HG03442 (cell line): ENCODE data around the gene CD320.
"Not testable (repeated sequence)": the region's sequence is repeated elsewhere in the genome, so short reads cannot be mapped to it uniquely, and the experiment has no call there.

ENCODE experiments used
- ATAC-seq: cut with Tn5 transposase; IDR thresholded peaks from one replicate; pipeline ENCODE4 v1.9.1; 2021; ENCODE audit warnings: mild to moderate bottlenecking, moderate library complexity; ENCODE audit not compliant: unreplicated experiment

The CD320 gene

DNA sequence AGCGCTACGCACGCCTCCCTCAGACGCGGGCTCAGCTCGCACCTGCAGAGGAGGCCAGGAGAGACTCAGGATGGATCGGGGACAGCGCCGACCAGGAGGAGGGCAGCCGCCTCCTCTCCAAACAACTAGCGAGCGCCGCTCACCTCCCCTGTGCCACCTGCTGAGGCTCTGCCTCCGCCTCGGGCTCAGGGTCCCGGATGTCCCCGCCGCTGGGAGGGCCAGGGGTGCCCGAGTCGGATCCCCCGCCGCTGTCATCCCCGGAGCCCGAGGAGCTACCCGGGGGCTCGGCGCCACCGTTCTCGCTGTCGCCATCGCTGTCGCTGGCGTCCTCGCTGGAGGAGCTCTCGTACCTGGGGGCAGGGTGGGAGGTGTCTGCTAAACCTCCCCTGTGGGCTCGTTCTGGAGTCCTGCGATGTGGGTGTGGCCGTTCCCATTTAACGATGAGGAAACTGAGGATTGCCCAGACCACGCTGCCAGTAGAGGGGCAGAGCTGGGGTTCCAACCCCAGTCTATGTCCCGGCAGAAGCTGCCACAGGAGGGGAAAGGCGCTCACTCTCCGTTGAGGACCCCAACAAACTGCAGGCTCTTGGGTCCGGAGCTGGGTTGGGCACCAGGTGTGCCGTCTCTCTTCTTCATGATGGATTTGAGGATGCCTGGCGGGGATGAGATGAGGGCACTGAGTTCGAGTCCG, 25.8 kb upstream of the CD320 start:
- ATAC-seq = no peak

DNA sequence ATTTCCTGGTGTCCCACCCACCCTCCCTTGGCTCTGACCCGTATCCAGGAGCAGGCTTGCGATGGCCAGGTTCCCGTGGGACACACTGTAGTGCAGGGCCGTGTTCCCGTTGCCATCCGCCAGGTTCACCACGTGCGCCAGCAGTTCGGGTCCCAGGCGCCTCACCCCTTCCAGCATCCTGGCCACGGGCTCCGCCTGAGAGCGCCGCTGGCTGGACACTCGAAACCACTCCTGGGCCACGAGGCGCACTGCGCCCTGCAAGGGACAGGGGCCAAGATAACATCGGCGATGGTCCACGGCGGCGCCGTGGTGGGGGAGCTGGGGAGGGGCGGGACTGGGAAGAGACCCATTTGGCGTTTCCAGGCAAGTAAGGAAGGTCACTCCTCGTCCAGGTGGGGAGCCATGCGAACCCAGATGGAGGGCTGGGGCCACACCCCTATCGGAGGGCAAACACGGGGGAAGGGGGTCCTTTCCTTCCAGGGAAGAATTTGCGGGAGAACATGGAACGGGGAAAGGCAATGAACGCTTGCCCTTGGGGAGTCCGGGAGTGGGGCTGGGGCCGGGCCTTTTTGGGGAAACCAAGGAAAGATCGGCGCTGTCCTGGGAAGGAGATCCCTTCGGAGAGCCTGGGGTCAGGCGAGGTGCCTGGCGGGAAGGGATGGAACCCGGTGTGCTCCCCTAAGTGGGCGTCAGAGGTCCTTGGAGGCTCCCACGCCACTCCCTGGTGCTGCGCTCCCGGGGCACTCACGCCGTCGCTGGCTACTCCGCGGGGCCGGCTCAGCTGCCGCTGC, 25.0 kb upstream of the CD320 start:
- ATAC-seq = no peak

DNA sequence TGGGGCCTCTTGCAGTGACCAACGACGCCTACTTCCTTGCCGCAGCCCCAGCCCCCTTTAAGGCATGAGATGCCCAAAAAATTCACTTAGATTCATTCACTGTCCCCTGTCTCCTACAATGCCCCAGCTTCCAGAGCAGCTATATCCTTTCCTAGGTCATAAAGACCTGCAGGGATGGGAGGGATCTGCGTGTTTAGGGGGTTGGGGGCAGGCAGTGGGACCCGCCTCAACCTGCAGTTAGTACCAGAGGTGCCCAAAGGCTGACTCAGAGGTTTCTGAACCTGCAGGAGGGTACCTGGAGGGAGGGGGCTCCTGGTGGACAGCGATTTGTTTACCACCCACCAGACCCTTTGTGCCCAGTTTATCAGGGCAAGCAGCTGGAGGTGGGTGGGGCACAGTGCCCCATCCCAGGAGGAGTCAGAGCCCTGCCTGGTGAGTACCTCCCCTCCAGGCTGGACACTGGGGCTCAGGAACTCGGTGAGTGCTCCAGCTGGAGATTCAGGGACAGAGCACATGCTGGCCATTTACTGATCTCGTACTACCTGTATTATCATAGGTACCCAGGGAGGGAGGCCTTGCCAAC, 23.2 kb upstream of the CD320 start:
- ATAC-seq = no peak

DNA sequence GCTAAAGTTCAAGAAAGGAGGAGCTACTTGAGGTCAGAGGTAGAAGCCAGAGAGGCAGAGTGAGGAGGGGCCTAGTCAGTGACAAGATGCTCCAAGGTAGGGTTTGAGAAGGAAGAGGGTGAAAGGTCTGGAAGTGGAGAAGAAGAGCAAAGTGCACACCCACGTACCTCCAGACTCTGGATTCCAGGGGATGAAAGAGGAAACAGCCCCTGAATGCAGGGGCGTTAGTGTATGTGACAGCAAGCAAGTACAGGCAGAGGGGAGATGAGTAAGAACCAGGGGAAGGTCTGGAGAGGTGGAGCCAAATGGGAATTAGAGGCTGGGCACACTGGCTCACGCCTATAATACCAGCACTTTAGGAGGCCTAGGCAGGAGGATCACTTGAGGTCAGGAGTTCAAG, 21.8 kb upstream of the CD320 start:
- no peak for ATAC-seq

DNA sequence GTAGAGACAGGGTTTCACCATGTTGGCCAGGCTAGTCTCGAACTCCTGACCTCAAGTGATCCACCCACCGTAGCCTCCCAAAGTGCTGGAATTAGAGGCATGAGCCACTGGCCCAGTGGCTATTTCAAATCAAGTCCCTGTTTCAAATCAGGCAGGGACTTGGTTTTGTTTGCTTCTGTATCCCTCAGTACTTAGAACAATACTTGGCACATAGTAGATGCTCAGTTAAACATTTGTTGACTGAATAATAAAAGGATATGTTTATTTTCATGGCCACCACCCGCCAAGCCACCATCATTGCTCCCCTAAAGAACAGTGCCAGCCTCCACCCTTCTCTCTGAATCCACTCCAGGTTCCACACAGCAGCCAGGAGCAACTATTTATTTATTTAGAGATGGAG, 17.3 kb upstream of the CD320 start:
- no peak for ATAC-seq

DNA sequence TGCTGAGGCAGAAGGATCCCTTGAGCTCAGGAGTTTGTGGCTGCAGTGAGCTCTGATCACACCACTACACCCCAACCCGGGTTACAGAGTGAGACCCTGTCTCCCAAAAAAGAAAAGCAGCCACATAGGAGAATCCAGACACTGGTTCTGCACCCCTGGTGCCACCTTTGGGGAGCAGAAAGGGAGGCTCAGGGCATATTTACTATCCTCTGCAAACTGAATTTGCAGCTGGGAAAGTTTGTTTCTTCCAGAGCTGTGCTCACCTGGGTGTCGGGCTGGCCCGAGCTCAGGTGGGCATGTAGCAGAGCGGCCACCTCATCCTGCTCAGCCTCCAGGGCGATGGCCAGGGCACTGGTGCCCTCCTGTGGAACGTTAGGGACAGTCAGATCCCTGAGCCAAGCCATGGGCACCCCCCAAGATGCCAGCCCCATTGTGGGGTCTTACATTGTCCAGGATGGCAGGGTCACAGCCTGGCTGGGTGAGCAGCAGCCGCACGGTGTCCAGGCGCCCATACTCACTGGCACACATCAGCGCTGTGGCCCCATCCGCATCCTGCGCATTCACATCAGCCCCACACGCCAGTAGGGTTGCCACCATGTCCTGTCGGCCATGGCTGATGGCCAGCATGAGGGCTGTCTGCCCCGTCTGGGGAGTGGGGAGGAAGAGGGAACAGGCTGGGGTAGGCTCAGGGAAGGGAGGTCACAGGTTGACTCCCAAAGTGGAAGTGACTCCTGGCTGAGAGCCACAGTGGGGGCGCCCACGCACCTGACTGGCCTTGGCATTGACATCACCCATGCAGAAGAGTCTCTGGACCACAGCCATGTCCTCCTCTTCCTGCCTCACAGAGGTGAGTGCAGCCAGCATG, 16.3 kb upstream of the CD320 start:
- ATAC-seq = no peak

DNA sequence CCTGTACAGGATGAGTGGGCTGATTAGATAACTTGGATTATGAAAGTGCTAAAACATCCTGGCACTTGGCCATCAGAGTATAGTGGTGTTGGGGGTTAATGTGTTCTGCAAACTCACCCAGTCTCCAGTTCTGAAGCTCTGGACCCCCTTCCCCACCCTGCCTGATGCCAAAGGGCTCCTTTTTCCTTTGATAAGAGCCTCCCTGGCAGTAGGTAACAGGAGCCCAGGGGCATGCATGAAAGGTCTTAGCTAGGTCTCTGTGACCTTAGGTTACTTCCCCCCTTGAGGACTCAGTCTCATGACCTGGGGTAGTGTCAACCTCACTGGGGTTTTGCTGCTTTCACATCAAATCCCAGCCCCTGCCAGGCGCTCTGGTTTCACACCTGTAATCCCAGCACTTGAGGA, 15.6 kb upstream of the CD320 start:
- no peak for ATAC-seq

DNA sequence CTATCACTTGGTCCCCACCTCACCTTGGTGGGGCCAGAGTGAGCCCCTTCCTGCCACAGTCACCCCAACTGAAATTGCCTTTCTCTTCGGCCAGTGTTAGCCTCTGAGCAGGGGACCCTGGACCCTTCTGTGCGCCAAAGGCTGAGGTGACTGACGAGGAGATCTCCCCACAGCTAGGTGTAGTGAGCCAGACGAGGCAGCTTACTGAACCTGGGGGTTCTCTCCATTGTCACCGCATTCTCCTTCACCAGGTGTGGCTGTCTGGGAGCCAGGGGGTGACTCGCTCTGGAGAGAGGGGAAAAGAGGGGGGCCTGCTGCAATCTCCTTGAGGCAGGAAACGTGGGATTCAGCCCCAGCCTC, 14.5 kb upstream of the CD320 start:
- no peak for ATAC-seq

DNA sequence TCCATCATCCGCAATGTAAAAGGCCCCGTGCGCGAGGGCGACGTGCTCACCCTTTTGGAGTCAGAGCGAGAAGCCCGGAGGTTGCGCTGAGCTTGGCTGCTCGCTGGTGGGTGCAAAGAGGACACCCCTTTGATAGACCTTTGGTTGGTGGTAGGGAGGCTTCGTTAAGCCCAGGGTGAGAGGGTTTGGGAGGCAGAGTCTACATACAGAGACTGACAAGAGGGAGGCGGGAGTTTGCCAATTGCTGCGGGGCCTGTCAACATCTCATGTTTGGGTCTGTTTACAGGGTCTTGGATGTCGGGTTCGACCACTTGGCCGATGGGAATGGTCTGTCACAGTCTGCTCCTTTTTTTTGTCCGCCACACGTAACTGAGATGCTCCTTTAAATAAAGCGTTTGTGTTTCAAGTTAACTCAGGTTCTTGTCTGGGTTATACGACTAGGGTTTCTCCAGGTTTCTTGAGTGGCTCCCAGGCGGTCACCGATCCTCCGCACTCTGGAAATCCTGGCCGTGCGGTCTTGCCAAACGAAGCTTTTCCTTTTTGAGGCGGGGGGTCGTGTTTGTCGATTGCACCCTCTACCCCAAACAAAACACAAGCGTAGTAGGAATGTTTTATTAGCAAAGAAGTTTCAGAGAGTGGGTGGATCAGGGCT, 14.0 kb upstream of the CD320 start:
- no peak for ATAC-seq

DNA sequence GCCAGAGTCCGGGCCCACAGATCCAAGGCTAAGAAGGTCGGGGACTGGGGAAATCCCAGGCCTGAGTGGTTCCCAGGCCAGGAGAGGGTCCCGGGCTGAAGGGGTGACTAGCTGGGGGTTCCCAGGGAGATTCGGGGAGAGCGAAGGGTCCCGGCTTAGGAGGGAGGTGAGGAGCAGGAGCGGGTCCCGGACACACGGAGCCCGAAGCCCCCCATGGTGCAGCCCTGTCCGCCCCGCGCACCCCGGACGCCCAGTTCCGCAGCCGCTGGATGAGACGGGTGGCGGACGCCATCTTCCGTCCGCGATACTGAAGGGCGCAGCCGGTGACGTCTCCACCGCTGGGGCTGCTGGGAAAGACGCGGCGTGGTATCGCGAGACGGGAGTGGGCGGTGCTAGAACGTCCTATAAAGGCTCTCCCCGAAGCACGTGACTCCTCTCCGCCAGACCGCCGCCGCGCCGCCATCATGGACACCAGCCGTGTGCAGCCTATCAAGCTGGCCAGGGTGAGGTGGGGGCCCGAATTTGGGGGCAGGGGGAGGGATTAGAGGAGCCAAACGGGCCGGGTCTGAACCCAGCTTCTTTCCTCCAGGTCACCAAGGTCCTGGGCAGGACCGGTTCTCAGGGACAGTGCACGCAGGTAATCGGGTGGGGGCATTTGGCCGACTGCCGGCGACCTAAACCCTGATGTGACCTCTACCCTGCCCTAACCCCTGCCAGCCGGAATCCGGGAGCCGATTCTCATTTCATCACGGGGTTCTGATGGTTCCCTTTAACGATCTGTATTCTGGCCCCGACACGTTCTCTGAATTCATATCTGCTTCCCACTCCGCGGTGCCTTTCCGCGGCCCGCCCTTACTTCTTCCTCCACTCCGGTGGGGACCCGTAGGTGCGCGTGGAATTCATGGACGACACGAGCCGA, 13.2 kb upstream of the CD320 start, which contains the start of the genes NDUFA7 and RPS28:
Gene NDUFA7, minus strand, starts transcription at position 309 of the 919 bp plus-strand sequence. Its CDS starts 17 bp downstream, at position 292.
Gene RPS28, plus strand, starts transcription at position 430 of the 919 bp plus-strand sequence. Its CDS starts 35 bp downstream, at position 465.
- ATAC-seq = peak; percentile 90

DNA sequence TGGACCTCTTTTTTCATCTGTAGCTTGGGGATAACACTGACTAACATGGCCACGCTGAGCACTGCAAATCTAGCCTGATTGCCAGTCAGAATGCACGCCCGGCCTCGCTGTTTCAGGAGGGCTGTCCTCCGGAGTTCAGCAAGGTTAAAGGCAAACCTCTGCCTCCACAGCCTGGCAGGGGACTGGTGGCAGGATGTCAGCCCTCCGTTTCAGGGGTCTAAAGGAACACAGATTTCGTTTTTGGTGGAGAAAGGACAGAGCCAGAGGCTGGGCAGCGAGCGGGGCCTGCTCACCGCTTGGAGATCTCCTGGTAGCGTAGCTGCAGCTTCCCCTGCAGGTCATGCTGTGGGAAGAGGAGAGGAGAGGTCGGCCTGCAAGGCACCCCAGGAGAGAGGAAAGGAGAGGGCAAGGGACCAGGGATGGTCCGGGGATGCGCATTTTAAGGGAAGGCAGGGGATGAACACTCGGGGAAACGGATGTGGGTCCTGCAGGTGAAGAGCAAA, 12.5 kb upstream of the CD320 start:
- ATAC-seq = no peak

DNA sequence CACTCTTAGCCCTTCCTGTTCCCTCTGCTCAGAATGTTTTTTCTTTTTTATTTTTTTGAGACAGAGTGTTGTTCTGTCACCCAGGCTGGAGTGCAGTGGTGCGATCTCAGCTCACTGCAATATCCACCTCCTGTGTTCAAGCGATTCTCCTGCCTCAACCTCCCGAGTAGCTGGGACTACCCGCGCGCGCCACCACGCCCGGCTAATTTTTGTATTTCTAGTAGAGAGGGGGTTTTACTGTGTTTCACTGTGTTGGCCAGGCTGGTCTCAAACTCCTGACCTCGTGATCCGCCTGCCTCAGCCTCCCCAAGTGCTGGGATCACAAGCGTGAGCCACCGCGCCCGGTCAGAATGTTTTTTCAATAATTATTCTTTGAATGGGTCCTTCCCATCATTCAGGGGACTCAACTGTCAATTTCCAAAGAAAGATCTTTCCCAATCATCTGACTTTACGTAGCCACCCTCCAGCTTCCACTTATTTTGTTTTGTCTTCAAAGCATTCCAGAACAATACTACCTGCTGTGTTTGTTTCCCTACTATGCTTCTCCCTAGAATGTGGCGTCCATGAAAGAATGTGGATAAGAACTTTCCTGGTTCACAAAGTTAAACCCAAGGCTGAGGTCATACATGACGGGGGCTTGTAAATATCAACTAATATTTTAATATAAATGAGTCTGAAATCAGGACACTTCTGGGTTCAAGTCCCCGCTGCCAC, 11.8 kb upstream of the CD320 start:
- ATAC-seq = no peak

DNA sequence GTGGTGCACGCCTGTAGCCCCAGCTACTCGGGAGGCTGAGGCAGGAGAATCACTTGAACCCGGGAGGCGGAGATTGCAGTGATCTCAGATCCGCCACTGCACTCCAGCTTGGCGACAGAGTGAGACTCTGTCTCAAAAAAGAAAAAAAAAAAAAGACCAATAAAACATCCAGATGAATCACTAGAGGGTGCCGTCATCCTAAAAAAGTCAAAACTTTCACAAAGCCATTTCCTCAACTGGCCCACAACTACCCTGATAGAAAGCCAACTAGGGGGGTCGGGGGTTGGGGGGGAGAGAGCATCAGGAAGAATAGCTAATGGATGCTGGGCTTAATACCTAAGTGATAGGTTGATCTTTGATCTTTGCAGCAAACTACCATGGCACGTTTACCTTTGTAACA, 10.7 kb upstream of the CD320 start:
- not testable (repeated sequence) for ATAC-seq

DNA sequence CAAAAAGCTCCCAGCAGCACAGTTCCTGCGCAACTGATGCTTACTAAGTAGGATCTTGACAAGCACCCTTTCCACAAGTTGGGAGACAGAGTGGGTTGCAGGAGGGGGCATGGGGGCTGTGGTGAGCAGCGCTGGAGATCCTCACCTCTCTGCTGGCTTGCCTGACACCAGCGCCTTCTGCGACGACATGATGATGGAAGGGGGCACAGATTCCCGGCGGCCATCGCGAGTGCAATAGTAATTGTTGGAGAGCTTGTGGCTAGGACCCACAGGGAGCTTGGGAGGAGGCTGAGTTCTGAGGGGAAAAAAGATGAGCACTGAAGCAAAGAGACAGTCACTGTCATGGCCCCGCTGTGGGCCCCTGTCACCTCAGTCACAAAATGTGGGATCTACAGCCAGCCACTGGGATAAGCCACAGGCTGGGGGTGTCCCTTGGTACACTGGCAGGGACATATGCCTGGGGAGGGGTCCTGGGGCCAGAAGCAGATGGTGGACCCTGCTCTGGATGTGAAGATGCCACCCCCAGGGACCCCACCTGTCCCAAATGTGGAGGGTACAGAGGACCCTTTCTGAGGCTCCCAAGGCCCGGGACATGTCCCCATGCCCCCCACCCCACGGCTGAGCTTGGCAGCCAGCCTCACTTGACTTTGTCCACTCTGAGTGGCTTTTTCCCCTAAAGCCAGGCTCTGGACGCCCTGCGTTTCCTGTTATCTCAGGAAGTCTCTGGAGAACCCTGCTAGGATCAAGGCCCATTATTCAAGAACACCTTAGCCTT, 8.4 kb upstream of the CD320 start:
- ATAC-seq = no peak

DNA sequence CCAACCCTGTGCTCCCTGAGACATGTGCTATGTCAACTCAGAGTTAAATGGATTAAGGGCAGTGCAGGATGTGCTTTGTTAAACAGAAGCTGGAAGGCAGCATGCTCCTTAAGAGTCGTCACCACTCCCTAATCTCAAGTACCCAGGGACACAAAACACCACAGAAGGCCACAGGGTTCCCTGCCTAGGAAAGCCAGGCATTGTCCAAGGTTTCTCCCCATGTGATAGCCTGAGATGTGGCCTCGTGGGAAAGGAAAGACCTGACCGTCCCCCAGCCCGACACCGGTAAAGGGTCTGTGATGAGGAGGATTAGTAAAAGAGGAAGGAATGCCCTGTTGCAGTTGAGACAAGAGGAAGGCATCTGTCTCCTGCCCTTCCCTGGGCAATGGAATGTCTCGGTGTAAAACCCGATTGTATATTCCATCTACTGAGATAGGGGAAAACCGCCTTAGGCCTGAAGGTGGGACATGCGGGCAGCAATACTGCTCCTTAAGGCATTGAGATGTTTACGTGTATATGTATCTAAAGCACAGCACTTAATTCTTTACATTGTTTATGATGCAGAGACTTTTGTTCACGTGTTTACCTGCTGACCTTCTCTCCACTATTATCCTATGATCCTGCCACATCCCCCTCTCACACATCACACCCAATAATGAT, 7.0 kb upstream of the CD320 start:
- not testable (repeated sequence) for ATAC-seq

DNA sequence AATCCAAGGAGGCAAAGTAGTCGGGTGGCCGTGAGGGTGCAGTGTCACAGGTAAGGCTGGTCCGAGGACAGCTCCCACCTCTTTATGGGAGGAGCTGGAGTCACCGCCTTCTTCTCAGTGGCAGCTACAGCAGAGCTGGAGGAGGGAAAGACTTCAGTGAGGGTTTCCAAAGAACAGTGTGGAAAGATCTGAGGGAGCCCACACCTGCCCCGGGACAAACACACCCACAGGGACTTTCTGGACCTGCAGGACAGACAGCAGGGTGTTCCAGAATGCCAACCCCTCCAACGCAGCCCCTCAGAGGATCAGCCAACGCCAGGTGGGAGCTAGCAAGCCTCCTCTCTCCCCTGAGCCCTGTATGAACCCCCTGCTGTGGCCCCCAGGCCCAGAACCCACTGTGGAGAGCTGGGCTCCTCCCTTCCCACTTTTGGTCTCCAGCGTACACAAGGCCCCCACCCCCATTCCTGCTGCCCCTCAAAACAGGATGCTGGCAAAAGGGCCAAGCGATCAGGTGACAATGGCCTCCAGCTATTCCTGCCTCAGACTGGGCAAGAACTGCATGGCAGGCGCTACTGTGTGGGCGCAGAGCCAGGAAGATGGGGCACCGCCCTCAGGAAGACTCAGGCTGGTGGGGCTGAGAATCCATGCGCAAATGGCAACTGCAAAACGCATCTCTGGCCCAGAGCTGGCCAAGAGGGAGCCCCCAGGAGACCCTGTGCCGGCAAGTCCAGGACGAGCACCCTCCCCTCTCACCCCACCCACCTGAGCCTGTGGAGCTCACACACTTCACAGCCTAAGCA, 3.5 kb upstream of the CD320 start:
- no peak for ATAC-seq
